Kidney glomerular epithelial cell (primary cell): Measurements from ENCODE around the gene NNMT.

ENCODE experiments used
- DNase-seq: peaks from one replicate; lab custom pipeline; 2025; lab: John Stamatoyannopoulos, UW

Gene NNMT

DNA sequence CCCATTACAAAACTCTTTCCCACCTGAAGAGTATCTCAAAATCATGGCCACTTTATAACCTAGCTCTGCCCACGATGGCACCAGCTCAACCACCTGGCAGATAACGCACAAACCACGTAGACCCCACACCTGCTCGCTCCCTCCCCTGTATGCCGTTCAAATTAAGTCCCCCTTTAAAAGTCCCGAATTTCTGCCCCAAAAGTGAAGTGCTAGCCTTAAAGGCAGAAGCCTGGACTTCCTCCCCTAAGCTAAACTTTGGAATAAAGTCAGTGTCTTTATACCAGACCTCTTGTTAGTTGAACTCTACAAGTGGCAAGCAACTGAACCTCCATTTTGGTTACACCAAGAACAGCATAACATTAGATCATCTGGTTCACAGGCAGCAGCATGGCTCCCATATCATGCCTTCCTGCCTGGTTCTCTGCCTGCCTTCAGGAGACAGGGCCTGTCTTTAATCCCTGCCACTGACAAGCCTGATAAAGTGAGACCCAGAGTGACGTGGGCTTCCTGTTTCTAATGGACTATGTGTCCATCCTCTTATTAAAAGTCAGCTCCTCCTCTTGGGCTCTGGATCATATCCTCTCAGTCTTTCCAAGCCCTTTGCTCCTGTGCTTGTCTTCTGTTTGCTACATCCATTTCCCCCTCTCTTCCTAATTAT is 32.6 kb upstream of the NNMT start:
- DNase-seq: no peak

DNA sequence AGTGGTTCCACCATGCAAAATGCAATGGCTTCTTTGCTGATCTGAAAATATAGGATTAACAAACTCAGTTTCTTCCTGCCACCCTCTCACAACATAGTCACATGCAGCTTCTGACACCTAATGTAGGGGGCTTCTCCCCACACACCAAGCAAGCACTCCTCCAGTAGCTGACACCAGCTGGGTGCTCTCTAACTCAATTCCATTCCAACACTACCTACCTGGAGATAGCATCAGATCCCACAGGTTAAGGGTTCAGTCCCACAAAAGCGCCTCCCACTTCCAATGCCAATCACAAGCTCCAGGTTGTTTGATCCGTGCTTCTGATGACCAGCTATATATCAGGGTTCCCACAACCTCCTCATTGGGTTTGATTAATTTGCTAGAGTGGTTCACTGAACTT is 31.8 kb upstream of the NNMT start:
- no peak for DNase-seq

GRCh38 chr11:114265122-114265878 is 30.9 kb upstream of the NNMT start:
- DNase-seq: no peak

DNA sequence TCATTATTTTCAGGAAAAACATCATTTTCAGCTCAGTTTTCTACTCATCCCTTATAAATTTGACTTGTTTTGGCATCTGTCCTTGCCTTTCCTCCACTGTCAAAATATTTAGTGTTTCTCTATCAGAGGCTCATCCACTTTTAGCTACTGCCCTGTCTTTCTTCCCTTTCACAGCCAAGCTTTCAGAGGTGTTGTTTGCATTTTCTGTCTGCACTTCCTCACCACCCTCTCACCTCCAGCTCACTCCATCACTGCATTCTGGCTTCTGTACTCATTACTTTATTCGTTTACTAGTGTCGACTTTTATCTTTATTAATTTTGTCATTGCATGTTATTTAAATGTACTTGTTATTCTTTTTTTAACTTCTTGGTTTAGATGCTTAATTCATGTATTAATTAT is 26.7 kb upstream of the NNMT start:
- DNase-seq: no peak

DNA sequence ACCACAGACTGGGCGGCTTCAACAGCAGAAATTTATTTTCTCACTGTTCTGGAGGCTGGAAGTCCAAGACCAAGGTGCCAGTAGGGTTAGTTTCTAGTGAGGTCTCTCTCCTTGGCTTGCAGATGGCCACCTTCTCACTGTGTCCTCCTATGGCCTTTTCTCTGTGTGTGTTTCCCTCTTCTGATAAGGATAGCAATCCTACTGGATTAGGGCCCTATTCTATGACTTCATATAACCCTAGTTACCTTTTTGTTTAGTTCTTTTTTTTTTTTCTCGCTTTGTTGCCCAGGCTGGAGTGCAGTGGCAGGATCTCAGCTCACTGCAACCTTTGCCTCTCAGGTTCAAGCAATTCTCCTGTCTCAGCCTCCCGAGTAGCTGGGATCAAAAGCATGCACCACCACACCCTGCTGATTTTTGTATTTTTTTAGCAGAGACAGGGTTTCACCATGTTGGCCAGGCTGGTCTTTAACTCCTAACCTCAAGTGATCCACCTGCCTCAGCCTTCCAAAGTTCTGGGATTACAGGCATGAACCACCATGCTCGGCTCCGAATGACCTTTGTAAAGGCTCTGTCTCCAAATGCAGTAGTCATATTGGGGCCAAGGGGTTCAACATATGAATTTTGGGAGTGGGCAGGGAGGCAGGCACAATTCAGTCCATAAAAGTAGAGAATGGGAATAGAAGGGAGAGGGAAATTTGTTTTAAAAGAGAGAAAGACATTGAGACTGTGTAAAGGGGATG is 25.5 kb upstream of the NNMT start:
- no peak for DNase-seq

DNA sequence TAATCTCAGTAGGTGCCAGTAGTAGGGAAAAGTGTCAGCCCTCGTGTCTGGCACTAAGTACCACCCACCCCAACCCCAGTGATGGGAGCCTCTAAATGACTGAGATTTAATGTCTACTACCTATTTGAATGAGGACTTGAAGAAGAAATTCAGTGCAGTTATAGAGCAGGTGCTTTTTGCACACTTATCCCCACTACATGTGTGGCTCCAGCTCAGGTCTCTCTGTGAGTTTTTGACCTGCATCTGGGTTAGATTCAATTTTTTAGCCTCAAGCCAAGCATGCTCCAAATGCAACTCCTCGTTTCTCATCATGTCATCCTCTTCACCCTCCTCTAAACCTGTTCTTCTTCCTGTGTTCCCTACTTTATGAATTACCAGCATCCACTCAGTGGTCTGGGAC is 24.9 kb upstream of the NNMT start:
- no peak for DNase-seq

DNA sequence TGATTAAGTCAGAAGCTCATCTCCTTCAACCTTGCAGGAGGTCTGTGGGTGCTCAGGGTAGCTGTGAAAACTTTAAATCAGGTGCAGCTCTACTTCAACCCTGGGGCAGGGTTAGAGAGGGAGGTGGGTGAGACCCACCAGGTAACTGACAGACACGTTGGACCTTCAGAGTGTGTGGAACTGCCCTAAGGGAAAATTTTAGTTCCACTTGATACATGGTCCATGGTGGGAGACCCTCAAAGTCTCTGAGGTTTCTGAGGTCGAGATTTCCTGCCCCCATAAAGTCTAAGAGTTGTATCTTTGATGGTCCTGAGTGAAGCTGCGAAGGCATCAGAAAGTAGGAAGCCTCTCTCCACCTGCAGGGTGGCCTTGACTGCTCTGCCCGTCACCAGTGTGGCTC is 23.9 kb upstream of the NNMT start:
- DNase-seq: no peak

DNA sequence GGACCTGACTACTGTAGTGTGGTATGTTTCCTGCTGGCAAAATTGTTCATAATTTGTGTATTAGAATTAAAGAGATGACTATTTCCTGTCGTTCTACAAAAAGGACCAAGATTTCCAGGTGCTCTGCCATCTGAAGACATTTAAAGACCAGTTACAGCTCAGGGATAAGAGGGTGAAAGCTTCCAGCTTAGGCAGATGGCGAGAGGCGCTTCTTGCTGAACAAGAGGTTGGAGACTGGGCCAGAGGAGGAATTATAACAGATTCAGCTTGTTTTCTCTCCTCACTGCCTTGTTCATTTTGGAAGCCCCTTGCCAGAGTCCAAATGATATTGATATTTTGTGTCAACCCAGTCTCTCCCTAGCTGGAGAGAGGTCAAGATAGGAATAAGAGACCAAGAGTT is 23.1 kb upstream of the NNMT start:
- no peak for DNase-seq

- DNase-seq: no peak
These were observed 22.1 kb upstream of the NNMT start for GRCh38 chr11:114273890-114274635.

- no peak for DNase-seq
These were observed 21.6 kb upstream of the NNMT start for GRCh38 chr11:114274637-114275036.

GRCh38 chr11:114275280-114275679 is 20.9 kb upstream of the NNMT start:
- no peak for DNase-seq

- no peak for DNase-seq
These were observed 20.1 kb upstream of the NNMT start for GRCh38 chr11:114276077-114276476.

DNA sequence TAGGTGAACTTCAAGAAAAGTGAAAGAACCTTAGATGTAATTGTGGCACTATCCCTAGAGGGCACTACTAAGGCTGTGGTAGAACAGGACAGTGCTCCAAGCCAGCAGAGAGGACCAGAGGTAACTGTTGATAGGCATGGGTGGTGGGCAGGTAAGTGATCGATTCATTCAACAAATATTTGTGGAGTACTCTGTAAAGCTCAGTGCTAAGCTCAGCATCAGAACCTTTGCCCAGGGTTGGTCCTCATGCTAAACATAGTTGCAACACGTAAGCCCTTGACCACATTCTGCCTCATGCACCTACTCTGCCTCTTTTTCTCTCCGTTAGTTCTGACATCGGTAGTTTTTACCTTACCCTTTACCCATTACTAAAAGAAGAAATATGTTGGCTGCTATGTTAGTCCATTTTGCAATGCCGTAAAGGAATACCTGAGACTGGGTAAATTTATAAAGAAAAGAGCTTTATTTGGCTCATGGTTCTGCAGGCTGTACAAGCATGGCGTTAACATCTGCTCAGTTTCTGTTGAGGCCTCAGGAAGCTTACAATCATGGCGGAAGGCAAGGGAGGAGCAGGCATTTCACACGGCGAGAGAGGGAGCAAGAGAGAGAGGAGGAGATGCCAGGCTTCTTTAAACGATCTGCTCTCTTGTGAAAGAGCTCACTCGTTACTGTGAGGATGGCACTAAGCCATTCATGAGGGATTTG is 18.4 kb upstream of the NNMT start:
- DNase-seq: no peak

DNA sequence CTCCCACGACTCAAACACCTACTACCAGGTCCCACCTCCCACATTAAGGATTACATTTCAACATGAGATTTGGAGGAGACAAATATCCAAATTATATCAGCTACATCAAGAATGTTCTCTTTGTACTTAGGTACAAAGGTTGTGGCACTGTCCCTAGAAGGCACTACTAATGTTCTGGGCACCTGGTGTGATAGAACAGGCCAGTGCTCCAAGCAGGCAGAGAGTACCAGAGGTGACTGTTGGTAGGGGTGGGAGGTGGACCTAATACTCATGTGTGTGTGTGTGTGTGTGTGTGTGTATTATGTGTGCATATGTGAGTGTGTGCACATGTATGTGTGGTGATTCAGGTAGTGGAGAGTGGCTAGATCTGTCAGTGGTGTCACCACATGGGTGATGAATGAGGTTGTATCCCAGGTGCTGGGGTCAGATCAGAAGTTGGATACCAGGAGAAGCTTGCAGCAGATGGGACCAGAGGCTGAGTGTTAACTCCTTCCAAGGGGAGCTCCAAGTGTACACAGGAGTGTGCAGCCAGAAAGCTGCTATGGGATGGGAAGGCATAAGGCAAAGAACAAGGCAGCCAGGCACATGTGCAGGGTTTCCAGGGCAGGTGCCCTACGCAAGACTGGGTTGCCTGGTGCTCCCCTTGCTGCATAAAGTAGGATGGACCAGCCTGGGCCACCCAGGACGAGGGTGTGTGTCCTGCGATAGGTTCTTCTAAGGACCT is 17.7 kb upstream of the NNMT start:
- DNase-seq: no peak

DNA sequence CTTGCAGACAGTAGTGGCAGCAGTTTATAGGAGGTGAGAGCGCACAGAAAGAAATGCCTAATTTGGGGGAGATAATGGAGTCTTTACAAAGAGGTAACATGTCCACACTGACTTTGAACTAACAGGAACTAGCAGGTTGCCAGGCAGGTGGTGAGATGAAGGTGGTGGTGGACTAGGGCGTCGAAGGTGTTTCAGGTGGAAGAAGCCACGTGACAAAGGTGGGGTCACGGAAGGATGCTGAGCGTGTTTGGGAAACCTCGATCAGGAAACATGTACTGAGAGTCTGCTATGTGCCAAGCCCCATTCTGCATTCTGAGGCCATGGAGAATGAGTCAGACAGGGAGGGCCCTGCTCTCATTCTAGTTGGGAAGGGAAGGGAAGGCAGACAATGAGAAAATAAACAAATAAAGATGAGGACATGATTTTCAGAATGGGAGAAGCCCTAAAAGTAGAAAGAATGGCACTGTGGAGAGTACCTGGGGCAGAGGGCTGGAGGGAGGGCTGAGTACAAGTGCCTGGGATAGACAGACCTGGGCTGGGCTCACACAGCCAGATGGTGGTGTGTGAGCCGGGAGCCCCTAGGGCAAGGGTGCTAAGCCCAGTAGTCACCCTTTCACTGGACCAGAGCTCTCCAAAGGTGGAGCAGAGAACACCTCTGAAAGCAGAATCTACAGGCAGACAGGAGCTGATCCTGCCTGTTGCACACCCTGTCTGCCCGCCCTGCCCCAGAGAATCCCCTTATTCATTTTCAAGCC is 16.2 kb upstream of the NNMT start:
- DNase-seq: no peak

DNA sequence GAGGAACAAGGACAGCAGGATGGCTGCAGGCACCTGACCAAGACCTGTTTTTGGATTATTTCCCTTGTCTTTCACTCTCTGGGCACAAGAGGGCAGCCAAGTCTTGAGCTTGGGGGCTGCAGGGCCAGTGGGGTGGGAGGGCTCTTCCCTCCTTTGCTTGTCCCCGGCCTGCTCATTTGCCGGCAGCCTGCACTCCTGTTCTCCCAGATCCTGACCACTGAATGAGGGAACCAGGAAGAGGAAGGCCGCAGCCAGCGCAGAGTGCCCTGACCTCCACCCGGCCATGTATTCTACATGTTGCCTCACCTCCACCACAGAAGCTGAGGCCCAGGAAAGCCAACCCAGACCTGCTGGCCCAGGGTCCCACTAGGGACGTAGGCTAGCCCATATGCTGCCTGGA is 15.5 kb upstream of the NNMT start:
- DNase-seq: peak; percentile 79

GRCh38 chr11:114281388-114281956 is 14.7 kb upstream of the NNMT start:
- DNase-seq: no peak

GRCh38 chr11:114282488-114282887 is 13.7 kb upstream of the NNMT start:
- DNase-seq: no peak

DNA sequence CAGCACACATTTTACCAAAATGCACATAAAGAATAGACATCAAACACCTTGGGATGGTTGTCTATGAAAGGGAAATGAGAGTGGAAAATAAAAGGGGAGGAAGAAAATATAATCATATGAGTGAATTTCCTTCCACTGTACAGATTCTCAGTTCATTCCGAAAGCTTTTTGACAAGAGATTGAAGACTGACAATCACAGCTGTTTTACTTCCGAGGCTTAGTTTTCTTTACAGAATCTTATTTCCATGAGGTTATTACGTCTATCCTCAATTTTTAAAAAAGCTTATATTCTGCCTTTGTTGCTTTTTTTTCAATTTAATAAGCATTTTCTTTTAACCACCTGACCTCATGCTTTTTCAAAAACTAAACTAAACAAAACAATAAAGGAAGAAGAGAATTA is 12.8 kb upstream of the NNMT start:
- DNase-seq: no peak

DNA sequence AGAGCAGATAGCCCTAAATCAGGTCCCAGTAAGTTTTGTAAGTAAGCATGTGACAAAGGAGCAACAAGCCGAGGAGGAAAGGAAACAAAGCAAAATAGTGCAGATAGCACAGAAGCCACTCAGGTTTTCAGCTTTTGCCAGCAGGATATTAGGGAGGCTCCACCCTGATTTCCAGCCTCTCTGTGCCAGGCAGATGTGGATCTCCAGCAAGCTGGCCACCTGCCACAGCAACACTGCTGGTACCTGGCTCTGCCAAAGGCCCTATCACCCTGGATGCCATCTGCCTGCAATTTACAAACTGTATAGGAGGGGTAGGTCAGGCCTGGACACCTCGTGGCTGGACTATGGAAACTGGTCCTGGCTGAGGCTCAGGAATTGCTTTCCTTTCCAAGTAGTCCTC is 12.2 kb upstream of the NNMT start:
- DNase-seq: no peak
